Testis (tissue), 2 donors: ENCODE results near the gene CA12.

Experiments used
- CTCF ChIP-seq, 3 experiments: fragments of 450-650 bp in 2 of 3; fragments of 200-600 bp in 1 of 3; sonication (generic) in 1 of 3; IDR thresholded peaks; one replicate each; pipeline ENCODE4 v1.5.1; 2016 to 2019; ENCODE audit warnings: antibody characterized with exemption in 3 of 3, mild to moderate bottlenecking in 2 of 3, moderate library complexity in 1 of 3
- POLR2A ChIP-seq: fragments of 450-650 bp; IDR thresholded peaks from one replicate; pipeline ENCODE4 v1.6.1; 2017; ENCODE audit warnings: antibody characterized with exemption, mild to moderate bottlenecking, moderate library complexity

- TF ChIP-seq CTCF (IDR thresholded peaks at IDR 0.05) (peak; percentile 22 to 61 (median 57)), POLR2A (no peak)
Measured at GRCh38 chr15:63402498-63403253, 21.0 kb upstream of the CA12 start.
